Natural killer cell (primary cell): ENCODE results near the gene OR13C4. TPM values are rescaled to one million over a fixed set of nuclear protein-coding genes. Genes with fewer than 3 reads are reported as not detected.

Source experiments
- ATAC-seq, 3 donors: fragments of 150-1000 bp in 2 of 3; fragments of 200-7000 bp in 1 of 3; cut with Tn5 transposase; 1 replicate in 1 of 3; 2 replicates in 2 of 3; pipeline ENCODE4 v1.10.0; 2021; ENCODE audit warnings: mild to moderate bottlenecking in 2 of 3, moderate library complexity in 2 of 3
- DNase-seq, 2 donors: peaks; one replicate each; pipeline versions ENCODE4 v3.0.0 to v3.0.0-alpha.2; 2013 to 2021; ENCODE audit warnings: mixed read lengths in 1 of 2
- H3K27ac ChIP-seq: one replicate; pipeline ENCODE4 v1.5.1; 2013; ENCODE audit warnings: mild to moderate bottlenecking, low read length
- H3K27me3 ChIP-seq: one replicate; pipeline ENCODE4 v1.6.1; 2013; ENCODE audit warnings: low read length; ENCODE audit not compliant: control insufficient read depth, insufficient read depth
- H3K36me3 ChIP-seq: one replicate; pipeline ENCODE4 v1.6.1; 2013; ENCODE audit warnings: low read length; ENCODE audit not compliant: control insufficient read depth, insufficient read depth
- H3K4me1 ChIP-seq: one replicate; pipeline ENCODE4 v1.6.1; 2013; ENCODE audit warnings: low read length; ENCODE audit not compliant: control insufficient read depth, insufficient read depth
- H3K4me3 ChIP-seq: one replicate; pipeline ENCODE4 v1.5.1; 2013; ENCODE audit warnings: low read length
- H3K9me3 ChIP-seq: one replicate; pipeline ENCODE4 v1.6.1; 2013; ENCODE audit warnings: low read length; ENCODE audit not compliant: control insufficient read depth, insufficient read depth
- H3K27ac Mint-ChIP-seq, 2 donors: one replicate each; pipeline ENCODE4 v1.8.0; 2022; ENCODE audit warnings: mild to moderate bottlenecking in 2 of 2, mixed read lengths in 2 of 2, moderate library complexity in 1 of 2
- H3K27me3 Mint-ChIP-seq, 2 donors: one replicate each; pipeline ENCODE4 v1.8.0; 2022; ENCODE audit warnings: low read depth in 2 of 2, mixed read lengths in 2 of 2
- H3K36me3 Mint-ChIP-seq: one replicate; pipeline ENCODE4 v1.8.0; 2022; ENCODE audit warnings: mixed read lengths
- H3K4me1 Mint-ChIP-seq, 2 donors: one replicate each; pipeline ENCODE4 v1.8.0; 2022; ENCODE audit warnings: mixed read lengths in 2 of 2
- H3K4me3 Mint-ChIP-seq: one replicate; pipeline ENCODE4 v1.8.0; 2022; ENCODE audit warnings: mild to moderate bottlenecking, moderate library complexity, mixed read lengths
- H3K9me3 Mint-ChIP-seq, 2 donors: one replicate each; pipeline ENCODE4 v1.8.0; 2022; ENCODE audit warnings: mixed read lengths in 2 of 2
- WGBS: methylation state at CpG from one replicate; pipeline ENCODE4 v1.1.7; 2013; ENCODE audit warnings: missing lambda C conversion rate; ENCODE audit not compliant: insufficient coverage; 5-methylcytosine and 5-hydroxymethylcytosine counted together
- intact Hi-C: fragments of 100-400 bp; cut with micrococcal nuclease; formaldehyde crosslinking; loops from one replicate; pipeline ENCODE4 v1.14.2; 2022
- total RNA-seq, 4 donors: library from RNA; stranded (reverse); fragments of 120-200 nt in 1 of 4; gene quantifications; one replicate each; pipeline versions ENCODE4 v1.2.3 to v1.2.4, GENCODE V29; 2013 to 2022
- TF ChIP-seq, protein P1 (sequence below): fragments of 200-600 bp; IDR thresholded peaks from one replicate; pipeline ENCODE4 v1.8.0; 2022; ENCODE audit warnings: antibody characterized with exemption

The OR13C4 gene
- total RNA-seq = not detected
- total RNA-seq (2013) = not detected

DNA sequence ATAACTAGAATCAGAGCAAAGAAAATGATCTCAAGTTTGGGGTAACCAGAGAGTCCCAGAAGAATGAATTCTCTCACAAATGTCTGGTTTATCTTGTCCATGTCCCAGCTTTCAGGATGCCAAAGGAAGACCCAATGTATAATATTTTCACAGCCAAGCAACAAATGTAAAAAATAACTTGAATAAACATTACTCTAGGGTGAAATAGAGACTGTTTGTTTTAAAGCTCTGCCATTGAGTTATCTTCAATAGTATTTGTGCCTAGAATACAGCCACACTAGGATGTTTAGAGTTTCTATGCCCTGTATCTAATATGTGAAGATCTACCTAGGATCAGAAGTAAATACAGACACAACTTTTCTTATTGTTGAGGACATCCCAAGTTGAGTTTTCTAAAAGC lies at the start of gene OR13C4:
OR13C4 (minus strand) TSS at position 101 of the 400 bp plus-strand sequence; CDS start at position 101, 0 bp downstream.
- DNase-seq (no peak), ATAC-seq (no peak)
- Histone ChIP-seq H3K27me3 (no peaks in the 10 kb centered on the region), H3K27ac (no peak within 1 kb of the TSS), H3K36me3 (no peaks in the 10 kb centered on the region), H3K4me1 (no peaks in the 10 kb centered on the region), H3K9me3 (no peaks in the 10 kb centered on the region), H3K4me3 (no peak within 1 kb of the TSS)
- TF ChIP-seq, protein P1, sequence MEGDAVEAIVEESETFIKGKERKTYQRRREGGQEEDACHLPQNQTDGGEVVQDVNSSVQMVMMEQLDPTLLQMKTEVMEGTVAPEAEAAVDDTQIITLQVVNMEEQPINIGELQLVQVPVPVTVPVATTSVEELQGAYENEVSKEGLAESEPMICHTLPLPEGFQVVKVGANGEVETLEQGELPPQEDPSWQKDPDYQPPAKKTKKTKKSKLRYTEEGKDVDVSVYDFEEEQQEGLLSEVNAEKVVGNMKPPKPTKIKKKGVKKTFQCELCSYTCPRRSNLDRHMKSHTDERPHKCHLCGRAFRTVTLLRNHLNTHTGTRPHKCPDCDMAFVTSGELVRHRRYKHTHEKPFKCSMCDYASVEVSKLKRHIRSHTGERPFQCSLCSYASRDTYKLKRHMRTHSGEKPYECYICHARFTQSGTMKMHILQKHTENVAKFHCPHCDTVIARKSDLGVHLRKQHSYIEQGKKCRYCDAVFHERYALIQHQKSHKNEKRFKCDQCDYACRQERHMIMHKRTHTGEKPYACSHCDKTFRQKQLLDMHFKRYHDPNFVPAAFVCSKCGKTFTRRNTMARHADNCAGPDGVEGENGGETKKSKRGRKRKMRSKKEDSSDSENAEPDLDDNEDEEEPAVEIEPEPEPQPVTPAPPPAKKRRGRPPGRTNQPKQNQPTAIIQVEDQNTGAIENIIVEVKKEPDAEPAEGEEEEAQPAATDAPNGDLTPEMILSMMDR = no peak
- Mint-ChIP-seq H3K9me3 (peaks cover 3 to 5% of the 10 kb centered on the region in 2 donors), H3K4me3 (no peak within 1 kb of the TSS), H3K4me1 (no peaks in the 10 kb centered on the region), H3K27ac (no peak within 1 kb of the TSS), H3K36me3 (no peaks in the 10 kb centered on the region), H3K27me3 (no peaks in the 10 kb centered on the region)
- intact Hi-C loops = no loop called here

DNA sequence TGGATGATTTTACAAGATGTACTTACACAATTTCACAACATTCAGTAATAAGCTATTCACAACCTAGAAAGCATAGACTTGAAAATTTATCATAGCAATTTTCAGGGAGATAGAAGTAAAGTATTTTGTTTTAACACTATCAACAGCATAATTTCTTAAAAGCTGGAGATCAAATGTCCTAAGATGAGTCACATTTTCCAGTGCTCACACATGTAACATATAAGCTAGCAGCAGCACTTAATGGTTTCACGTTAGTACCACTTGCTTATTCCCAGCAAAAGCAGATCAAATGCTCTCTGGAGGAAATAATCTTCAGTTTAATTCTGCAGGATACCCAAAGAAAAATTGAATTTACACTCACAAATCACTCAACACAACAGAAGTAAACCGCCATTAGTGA lies 48.4 kb upstream of the OR13C4 start:
- 75% methylated on average over 1 of the region's 2 CpGs for WGBS
- Histone ChIP-seq H3K27me3 (no peaks in the 10 kb centered on the region), H3K4me1 (no peaks in the 10 kb centered on the region), H3K27ac (no peak overlapping the region), H3K9me3 (no peaks in the 10 kb centered on the region), H3K36me3 (no peaks in the 10 kb centered on the region), H3K4me3 (no peak overlapping the region)
- Mint-ChIP-seq H3K4me1 (no peaks in the 10 kb centered on the region), H3K27me3 (no peaks in the 10 kb centered on the region), H3K36me3 (no peaks in the 10 kb centered on the region), H3K9me3 (peaks cover 0 to 12% of the 10 kb centered on the region in 2 donors), H3K27ac (no peak overlapping the region), H3K4me3 (no peak overlapping the region)
- ATAC-seq (no peak), DNase-seq (no peak)
- intact Hi-C loops = no loop called here
- TF ChIP-seq, protein P1 = no peak

DNA sequence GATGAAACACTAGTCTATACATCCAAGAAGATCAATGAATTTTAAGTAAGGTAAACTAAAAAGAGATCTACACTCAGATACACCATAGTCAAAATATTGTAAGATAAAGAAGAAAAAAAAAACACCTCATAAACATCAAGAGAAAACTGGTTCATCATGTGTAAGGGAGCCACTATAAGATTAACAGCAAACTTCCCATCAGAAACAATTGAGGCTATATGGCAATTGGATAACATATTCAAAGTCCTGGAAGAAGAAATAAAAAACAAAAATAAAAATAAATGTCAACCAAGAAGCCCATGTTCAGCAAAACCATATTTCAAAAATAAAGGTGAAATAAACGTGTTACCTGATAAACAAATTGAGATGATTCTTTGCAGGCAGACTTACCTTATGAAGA lies 45.6 kb upstream of the OR13C4 start:
- no peak overlapping the region for H3K27ac Mint-ChIP-seq
- ATAC-seq (no peak), DNase-seq (no peak)
- peaks cover 3 to 15% of the 10 kb centered on the region in 2 donors for H3K9me3 Mint-ChIP-seq
- H3K27me3 Mint-ChIP-seq = no peaks in the 10 kb centered on the region
- intact Hi-C loops = no loop called here
- H3K9me3 ChIP-seq = no peaks in the 10 kb centered on the region
- no peaks in the 10 kb centered on the region for H3K4me1 Mint-ChIP-seq
- no peak overlapping the region for H3K4me3 ChIP-seq
- no peaks in the 10 kb centered on the region for H3K36me3 ChIP-seq
- no peaks in the 10 kb centered on the region for H3K4me1 ChIP-seq
- no peaks in the 10 kb centered on the region for H3K27me3 ChIP-seq
- no CpG with 5 or more reads among the region's 1 CpG for WGBS
- TF ChIP-seq, protein P1 = no peak
- H3K36me3 Mint-ChIP-seq = no peaks in the 10 kb centered on the region
- H3K4me3 Mint-ChIP-seq = no peak overlapping the region
- no peak overlapping the region for H3K27ac ChIP-seq

GRCh38 chr9:104568868-104569267 lies 41.9 kb upstream of the OR13C4 start, which contains the start of gene OR13C8:
Gene OR13C8 (plus strand): TSS chr9:104569168. CDS start chr9:104569168, 0 bp downstream.
- H3K4me1 Mint-ChIP-seq = no peaks in the 10 kb centered on the region

More at GRCh38 chr9:104568868-104569267, 41.9 kb upstream of the OR13C4 start, which contains the start of gene OR13C8:
- no peaks in the 10 kb centered on the region for H3K36me3 ChIP-seq
- H3K27me3 ChIP-seq = no peaks in the 10 kb centered on the region
- Mint-ChIP-seq H3K4me3 (no peak within 1 kb of the TSS), H3K36me3 (no peaks in the 10 kb centered on the region), H3K9me3 (peaks cover 3 to 10% of the 10 kb centered on the region in 2 donors), H3K27me3 (no peaks in the 10 kb centered on the region), H3K27ac (no peak within 1 kb of the TSS)
- 85% methylated on average over 4 of the region's 4 CpGs for WGBS
- ATAC-seq (no peak), DNase-seq (no peak)
- no peaks in the 10 kb centered on the region for H3K4me1 ChIP-seq
- H3K27ac ChIP-seq = no peak within 1 kb of the TSS
- no peak within 1 kb of the TSS for H3K4me3 ChIP-seq
- no peaks in the 10 kb centered on the region for H3K9me3 ChIP-seq
- TF ChIP-seq, protein P1 = no peak
- intact Hi-C loops = no loop called here
